ENCODE measurements around the gene PARD3. TPM values are rescaled to one million over a fixed set of nuclear protein-coding genes. Genes with fewer than 3 reads are reported as not detected.

PARD3 gene
- total RNA-seq, 4 donors from 2014 or later = 27.3 to 65.3 (median 55.6) TPM

GRCh38 chr10:34137201-34137600 is 677.9 kb downstream of the PARD3 start:
- 85% methylated on average over 7 of the region's 7 CpGs; no CpG with 5 or more reads in 1 of the 2 donors for WGBS, 2 donors (ENCODE audit: low coverage in 1 of 2)
- Histone ChIP-seq H3K27me3 (no peaks in the 10 kb centered on the region), H3K27ac (no peak overlapping the region), H3K36me3 (no peaks in the 10 kb centered on the region), H3K9me3 (no peaks in the 10 kb centered on the region), H3K4me1 (no peaks in the 10 kb centered on the region), H3K4me3 (no peak overlapping the region)
- no peak for TF ChIP-seq CTCF (IDR thresholded peaks at IDR 0.05)
- TF ChIP-seq EP300 (IDR thresholded peaks at IDR 0.05; ENCODE audit: low read depth) = no peak
- no peak for TF ChIP-seq POLR2A (IDR thresholded peaks at IDR 0.05)
- TF ChIP-seq POLR2AphosphoS5 (IDR thresholded peaks at IDR 0.05) = no peak
- intact Hi-C loops (cut with DNase I; ENCODE audit: low total_unique reads) = no loop called here
- no peak for DNase-seq
- in situ Hi-C loops (cut with MboI; ENCODE audit: low pct_ligation_motif_present in 1 of 4, low pct_unique_long_range_greater_than_20kb in 1 of 4, low sequenced_read_pairs in 3 of 4) = no loop called here

GRCh38 chr10:34135515-34135914 is 679.6 kb downstream of the PARD3 start:
- Histone ChIP-seq H3K27me3 (no peaks in the 10 kb centered on the region), H3K27ac (no peak overlapping the region), H3K4me1 (no peaks in the 10 kb centered on the region), H3K9me3 (no peaks in the 10 kb centered on the region), H3K36me3 (no peaks in the 10 kb centered on the region), H3K4me3 (no peak overlapping the region)
- TF ChIP-seq EP300 (IDR thresholded peaks at IDR 0.05; ENCODE audit: low read depth) = no peak
- TF ChIP-seq POLR2A (IDR thresholded peaks at IDR 0.05) = no peak
- TF ChIP-seq POLR2AphosphoS5 (IDR thresholded peaks at IDR 0.05) = no peak
- TF ChIP-seq CTCF (IDR thresholded peaks at IDR 0.05) = no peak
- WGBS, 2 donors (ENCODE audit: low coverage in 1 of 2) = 85 to 100% methylated on average over 2 to 5 of the region's 5 CpGs
- no peak for DNase-seq
- in situ Hi-C loops (cut with MboI; ENCODE audit: low pct_ligation_motif_present in 1 of 4, low pct_unique_long_range_greater_than_20kb in 1 of 4, low sequenced_read_pairs in 3 of 4) = no loop called here
- intact Hi-C loops (cut with DNase I; ENCODE audit: low total_unique reads) = no loop called here

GRCh38 chr10:34134602-34135001 is 680.5 kb downstream of the PARD3 start:
- intact Hi-C loops (cut with DNase I; ENCODE audit: low total_unique reads) = no loop called here
- no peaks in the 10 kb centered on the region for H3K4me1 ChIP-seq
- 63 to 71% methylated on average over 1 of the region's 1 CpG for WGBS, 2 donors (ENCODE audit: low coverage in 1 of 2)
- no peaks in the 10 kb centered on the region for H3K36me3 ChIP-seq
- in situ Hi-C loops (cut with MboI; ENCODE audit: low pct_ligation_motif_present in 1 of 4, low pct_unique_long_range_greater_than_20kb in 1 of 4, low sequenced_read_pairs in 3 of 4) = no loop called here
- no peaks in the 10 kb centered on the region for H3K9me3 ChIP-seq
- no peak overlapping the region for H3K4me3 ChIP-seq
- no peaks in the 10 kb centered on the region for H3K27me3 ChIP-seq
- no peak for DNase-seq
- no peak for TF ChIP-seq POLR2AphosphoS5 (IDR thresholded peaks at IDR 0.05)
- TF ChIP-seq EP300 (IDR thresholded peaks at IDR 0.05; ENCODE audit: low read depth) = no peak
- no peak for TF ChIP-seq POLR2A (IDR thresholded peaks at IDR 0.05)
- TF ChIP-seq CTCF (IDR thresholded peaks at IDR 0.05) = no peak
- no peak overlapping the region for H3K27ac ChIP-seq

GRCh38 chr10:34133406-34133805 is 681.7 kb downstream of the PARD3 start:
- no peak overlapping the region for H3K27ac ChIP-seq
- no peaks in the 10 kb centered on the region for H3K4me1 ChIP-seq
- no peak for TF ChIP-seq POLR2A (IDR thresholded peaks at IDR 0.05)
- TF ChIP-seq EP300 (IDR thresholded peaks at IDR 0.05; ENCODE audit: low read depth) = no peak
- no peak for TF ChIP-seq CTCF (IDR thresholded peaks at IDR 0.05)
- no peaks in the 10 kb centered on the region for H3K9me3 ChIP-seq
- no peaks in the 10 kb centered on the region for H3K27me3 ChIP-seq
- intact Hi-C loops (cut with DNase I; ENCODE audit: low total_unique reads) = no loop called here
- 93 to 100% methylated on average over 2 to 5 of the region's 5 CpGs for WGBS, 2 donors (ENCODE audit: low coverage in 1 of 2)
- no peak overlapping the region for H3K4me3 ChIP-seq
- in situ Hi-C loops (cut with MboI; ENCODE audit: low pct_ligation_motif_present in 1 of 4, low pct_unique_long_range_greater_than_20kb in 1 of 4, low sequenced_read_pairs in 3 of 4) = no loop called here
- no peak for DNase-seq
- H3K36me3 ChIP-seq = peaks cover 0 to 3% (median 0%) of the 10 kb centered on the region in 4 donors
